Measurements from ENCODE around the gene PAMR1.
A peak's percentile ranks its signal among the peaks of the same experiment; 100 is the strongest.
"Not testable (repeated sequence)": the region's sequence is repeated elsewhere in the genome, so short reads cannot be mapped to it uniquely, and the experiment has no call there.

PAMR1 gene, protein sequence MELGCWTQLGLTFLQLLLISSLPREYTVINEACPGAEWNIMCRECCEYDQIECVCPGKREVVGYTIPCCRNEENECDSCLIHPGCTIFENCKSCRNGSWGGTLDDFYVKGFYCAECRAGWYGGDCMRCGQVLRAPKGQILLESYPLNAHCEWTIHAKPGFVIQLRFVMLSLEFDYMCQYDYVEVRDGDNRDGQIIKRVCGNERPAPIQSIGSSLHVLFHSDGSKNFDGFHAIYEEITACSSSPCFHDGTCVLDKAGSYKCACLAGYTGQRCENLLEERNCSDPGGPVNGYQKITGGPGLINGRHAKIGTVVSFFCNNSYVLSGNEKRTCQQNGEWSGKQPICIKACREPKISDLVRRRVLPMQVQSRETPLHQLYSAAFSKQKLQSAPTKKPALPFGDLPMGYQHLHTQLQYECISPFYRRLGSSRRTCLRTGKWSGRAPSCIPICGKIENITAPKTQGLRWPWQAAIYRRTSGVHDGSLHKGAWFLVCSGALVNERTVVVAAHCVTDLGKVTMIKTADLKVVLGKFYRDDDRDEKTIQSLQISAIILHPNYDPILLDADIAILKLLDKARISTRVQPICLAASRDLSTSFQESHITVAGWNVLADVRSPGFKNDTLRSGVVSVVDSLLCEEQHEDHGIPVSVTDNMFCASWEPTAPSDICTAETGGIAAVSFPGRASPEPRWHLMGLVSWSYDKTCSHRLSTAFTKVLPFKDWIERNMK

DNA sequence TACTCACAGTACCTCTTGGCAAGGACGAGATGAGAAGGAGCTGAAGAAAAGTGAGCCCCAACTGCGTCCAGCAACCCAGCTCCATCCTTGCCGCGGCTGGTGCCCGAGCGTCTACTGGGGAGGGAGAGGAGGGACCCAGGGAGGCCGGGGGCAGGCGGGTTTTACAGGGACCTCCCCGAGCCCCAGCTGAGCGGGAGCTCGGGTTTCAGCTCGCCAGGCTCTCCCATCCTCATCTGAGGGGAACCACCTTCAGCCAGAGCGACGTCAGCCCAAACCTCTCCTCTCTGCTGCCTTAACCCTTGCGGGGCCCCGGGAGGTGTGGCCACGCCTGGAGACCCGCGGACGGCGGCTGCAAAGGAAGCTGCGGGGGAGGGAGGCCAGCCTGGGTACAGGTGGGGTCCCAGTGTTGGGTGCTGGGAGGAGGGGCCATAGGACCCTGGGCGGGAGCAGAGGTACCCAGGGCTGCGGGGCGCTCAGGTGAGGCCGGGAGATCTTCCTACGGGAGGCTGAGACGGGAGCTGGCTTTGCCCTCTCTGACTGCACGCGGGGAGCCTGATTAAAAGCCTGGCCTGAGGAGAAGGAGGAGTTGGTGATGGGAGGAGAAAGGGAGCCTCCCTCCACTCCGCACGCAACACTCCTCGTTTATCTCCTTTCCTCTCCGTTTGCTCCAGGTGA, at the start of gene PAMR1:
TSS of gene PAMR1 (minus strand) at position 116 of the 675 bp plus-strand sequence. CDS start at position 85, 31 bp downstream.
- peak; percentile 33 to 77 for DNase-seq

DNA sequence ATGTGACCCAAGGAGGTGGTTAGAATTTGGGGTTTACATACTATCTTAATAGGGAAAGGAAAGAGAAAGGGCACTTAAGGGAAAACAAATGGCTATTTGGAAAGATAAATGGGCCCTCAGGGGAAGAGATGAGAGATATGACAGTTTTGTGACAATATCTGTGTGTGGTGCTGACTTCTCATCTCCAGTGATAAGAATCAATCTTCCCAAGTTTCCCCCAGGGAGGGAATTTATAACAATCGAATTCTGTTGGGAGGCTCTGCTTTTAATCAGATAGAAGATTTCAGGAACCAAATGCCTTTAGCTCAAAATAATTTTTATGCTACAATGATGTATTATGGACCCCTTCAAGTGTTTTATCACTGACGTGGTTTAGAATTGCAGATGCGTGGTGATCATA, 46.3 kb upstream of the PAMR1 start:
- DNase-seq, result no peak

DNA sequence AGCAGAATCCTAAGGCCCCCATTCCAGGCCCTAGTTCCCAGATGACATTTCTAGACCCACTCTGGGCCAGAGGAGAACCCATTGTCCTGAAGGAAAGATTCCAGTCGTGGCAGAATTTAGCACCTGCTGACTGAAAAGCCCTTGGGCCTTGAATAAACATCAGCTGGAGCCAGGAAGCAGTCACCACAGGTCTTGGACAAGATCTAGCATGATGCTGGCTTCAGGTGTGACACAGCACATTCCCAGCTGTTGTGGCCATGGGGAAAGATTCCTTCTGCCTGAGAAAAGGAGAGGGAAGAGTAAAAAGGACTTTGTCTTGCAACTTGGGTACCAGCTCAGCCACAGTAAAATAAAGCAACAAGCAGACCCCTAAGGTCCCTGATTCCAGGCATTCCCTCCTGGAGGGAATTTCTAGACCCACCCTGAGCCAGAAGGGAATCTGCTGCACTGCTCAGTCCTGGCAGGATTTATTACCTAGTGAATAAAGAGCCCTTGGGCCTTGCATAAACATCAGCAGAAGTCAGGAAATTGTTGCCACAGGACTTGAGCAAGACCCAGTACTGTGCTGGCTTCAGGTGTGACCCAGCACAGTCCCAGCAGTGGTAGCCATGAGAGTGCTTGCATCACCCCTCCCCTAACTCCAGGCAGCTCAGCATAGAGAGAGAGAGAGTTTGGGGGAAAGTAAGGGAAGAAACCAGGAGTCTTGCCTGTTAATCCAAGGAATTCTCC, 42.5 kb upstream of the PAMR1 start:
- no peak for DNase-seq

DNA sequence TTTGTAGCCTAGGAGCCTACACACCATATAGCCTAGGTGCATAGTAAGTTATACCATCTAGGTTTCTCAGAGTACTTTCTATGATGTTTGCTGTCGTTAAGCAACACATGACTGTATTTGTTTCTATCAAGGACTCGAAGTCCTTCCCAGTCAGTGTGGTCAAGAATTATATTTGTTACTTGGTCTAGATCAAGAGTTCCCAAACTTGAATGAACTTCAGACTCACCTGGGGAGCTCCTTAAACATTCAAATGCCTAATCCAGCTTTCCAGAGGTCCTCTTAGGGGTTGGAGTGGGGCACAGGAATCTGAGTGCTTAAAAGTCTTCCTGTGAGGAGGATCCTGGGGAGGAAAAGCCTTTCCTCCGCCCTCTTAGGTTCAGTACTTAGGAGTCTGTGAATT, 41.5 kb upstream of the PAMR1 start:
- DNase-seq, result no peak

DNA sequence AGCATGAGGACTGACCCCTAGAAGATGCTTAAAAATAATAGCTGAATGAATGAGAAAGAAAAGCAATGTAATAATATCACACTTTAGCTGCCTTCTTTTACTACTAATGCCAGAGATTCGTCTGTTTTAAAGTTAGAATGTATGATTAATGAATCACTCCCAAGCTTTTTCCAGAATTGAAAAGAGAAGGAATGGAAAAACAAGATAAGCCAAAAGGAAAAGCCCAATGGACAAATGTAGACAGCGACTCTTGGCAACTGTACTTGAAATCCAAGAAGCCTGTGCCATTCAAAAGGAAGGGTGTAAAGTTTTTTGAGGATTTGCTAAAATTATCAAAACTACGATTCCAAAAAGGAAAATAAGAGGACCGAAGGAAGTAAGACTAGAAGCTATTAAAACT, 40.8 kb upstream of the PAMR1 start:
- no peak for DNase-seq

DNA sequence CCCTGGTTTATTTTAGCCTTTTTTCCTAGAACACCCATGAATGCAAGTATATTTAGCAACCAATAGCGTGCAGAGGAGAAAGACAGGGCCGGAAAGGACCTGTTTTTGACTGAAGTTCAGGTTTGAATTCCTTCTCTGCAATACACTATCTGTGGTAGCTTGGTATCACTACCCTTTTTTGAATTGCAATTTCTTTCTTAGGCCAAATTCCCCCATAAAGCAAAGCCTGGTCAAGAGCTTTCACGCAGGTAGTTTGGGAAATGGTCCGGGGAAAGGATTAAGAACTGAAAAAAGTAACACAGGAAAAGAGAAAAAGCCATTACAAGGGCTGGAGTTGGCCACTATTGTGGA, 38.8 kb upstream of the PAMR1 start:
- DNase-seq, result no peak

DNA sequence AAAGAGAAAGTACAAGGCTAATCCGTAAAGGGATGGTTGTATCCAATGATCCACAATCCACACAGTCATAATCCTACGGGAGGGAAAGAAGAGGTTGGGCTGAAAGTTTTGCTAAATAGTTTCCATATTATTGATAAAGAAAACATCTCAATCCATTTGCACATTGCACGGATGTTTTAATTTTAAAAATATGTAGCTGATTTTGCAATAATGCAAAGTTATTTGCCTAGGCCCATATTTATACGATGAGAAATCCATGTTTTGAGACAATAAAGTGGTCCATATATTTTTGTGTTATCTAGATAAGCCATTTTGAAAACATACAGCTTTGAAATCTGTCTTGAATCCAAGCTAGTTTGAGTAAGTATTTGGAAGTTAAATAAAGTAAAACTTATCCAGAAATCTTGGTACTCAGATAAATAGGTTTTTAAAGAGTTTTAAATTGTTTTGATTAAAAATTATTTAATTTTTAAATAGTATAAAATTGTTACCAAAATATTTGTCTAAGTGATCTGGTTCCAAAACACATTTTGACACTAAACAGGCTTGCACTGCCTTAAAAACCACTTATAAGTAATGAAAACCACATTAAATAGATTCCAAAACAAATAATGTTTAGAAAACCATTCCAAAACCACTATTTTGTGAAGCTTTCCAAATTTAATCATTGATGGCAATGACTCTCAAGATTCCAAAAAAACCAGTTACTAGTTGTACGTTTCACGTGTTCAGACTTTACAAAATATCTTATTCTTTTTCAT, 38.2 kb upstream of the PAMR1 start:
- DNase-seq, result no peak

DNA sequence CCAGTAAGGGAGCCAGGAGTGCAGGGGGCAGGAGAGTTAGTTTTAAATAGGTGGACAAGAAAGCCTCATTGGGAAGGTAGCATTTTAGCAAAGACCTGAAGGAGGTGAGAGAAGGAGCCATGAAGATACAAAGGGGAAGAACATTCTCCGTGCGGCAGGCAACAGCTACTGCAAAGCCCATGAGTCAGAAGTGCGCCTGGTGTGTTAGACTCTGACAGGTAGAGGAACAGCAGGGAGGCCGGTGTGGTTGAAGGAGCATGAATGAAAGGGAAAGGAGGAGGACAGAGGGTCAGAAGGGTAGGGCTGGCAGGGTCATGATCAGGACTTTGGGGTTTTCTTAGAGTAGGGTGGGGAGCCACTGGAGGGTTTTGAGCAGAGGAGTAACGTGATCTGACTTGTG, 34.5 kb upstream of the PAMR1 start:
- DNase-seq, result no peak

DNA sequence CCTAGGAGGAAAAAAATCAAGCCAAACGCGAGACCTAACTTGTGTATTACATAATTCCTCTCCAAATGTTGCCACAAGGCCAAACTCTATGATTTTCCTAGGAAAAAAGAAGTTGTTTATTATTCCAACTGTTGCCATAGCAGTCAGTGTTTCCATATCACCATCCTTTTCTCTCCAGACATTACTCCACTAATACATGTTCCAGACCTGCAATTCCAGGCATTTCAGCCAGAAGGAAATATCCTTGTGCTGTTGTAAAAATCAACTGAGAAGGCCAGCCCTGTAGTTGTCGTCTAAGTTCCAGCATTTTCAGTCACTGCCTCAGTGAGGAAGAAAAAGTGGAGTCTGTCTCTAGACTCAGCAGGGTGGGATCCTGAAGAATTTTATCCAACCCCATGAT, 33.1 kb upstream of the PAMR1 start:
- no peak for DNase-seq

DNA sequence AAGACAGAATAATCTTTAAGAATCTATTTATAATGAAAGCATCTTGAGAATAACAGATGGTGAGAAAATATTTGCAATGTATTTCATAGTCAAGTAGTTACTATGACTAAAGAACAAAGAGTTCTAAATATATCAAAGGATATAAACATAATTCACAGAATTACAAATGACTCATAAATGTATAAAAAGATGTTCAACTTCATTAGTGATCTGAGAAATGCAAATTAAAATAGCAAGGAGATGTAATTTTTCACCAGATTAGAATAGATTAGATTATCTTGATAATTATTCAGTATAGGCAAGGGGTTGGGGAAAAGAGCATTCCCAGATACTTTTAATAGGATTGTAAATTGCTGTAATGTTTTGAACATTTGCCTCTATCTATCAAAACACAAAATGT, 30.1 kb upstream of the PAMR1 start:
- DNase-seq, result no peak

DNA sequence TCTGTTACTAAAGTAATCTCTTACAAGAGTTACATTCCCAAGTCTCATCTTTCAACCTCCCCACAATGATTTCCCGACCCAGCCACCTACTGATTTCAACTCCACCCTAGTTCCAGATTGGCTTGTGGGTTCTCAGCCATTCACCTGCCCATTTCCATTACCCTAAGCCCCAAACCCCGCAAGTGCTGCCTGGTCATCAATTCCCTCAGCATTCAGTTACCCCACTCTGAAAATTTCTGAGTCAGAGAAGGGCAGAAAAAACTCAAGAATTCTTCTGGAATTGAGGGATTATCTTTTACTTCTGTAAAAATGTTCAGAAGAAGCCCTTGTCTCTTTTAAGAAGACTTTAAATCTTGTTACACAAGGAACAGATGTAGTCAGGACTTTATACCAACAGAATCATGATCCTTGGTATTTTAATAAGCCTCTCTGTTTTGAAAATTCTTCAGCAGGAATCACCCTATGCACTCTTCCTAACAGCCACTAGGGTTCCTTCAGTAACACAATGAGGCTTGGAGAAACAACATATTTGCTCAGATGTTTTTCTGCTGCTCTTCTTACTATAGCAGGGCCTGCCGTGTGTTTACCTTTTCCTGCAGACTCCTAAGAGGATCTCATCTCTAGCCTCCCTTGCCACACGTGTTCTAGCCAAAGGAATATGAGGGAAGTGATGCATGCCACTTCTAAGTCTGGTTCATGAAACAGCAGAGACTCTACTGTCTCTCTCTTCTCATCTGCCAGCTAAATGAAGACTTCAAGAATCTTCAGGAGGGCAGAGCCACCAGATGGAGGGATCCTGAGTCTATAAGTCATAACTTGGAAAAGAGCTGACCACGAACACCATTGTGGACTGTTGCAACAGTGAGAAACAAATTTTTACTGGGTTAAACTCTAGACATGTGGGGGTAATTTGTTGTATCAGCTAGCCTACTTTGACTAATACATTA, 29.3 kb upstream of the PAMR1 start:
- DNase-seq, result peak in 1 of 2 experiments; percentile 8

DNA sequence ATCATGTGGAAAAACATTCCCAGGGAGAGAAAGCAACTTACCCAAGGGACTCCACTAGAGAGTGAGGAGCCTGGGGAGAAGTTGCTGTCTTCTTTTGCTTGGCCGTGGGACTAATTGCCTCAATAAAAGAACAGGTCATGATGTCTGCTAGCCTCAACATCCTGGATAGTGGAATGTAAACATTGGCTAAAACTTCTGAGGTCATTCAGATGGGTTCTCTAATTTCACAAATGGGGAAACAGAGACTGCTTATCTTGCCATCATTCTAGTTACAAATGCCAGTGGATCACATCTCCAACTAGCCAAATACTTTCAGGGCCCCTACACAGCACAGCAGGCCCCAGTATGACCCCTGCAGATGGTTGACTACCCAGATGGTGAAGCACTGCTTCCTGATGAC, 28.4 kb upstream of the PAMR1 start:
- no peak for DNase-seq

DNA sequence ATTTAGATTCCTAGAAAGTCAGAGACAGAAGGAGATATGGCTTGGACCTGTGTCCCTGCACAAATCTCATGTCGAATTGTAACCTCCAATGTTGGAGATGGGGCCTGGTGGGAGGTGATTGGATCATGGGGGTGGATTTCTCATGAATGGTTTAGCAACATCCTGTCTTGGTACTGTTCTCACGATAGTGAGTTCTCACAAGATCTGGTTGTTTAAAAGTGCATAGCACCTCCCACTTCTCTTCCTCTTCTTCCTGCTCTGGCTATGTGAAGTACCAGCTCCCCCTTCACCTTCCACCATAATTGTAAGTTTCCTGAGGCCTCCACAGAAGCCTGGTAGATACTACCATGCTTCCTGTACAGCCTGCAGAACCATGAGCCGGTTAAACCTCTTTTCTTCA, 27.6 kb upstream of the PAMR1 start:
- DNase-seq, result no peak

DNA sequence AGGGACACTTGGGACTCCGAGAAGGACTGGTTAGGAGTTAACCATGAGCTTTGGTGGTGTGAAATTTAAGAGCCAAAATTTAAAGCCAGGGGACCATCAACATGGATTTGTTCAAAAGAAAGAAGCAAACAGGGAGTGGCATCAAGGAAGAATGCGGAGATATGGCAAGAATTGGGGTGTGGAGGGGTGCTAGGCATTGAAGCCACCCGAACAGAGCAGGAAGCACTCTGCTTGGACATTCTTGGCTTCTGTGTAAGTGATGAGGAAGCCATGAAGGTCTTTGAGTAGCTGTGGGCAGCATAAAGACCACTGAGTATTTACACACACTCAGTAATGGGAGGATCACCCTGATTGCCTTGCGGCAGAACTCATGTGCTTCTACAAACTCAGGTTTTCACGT, 27.2 kb upstream of the PAMR1 start:
- DNase-seq, result no peak

DNA sequence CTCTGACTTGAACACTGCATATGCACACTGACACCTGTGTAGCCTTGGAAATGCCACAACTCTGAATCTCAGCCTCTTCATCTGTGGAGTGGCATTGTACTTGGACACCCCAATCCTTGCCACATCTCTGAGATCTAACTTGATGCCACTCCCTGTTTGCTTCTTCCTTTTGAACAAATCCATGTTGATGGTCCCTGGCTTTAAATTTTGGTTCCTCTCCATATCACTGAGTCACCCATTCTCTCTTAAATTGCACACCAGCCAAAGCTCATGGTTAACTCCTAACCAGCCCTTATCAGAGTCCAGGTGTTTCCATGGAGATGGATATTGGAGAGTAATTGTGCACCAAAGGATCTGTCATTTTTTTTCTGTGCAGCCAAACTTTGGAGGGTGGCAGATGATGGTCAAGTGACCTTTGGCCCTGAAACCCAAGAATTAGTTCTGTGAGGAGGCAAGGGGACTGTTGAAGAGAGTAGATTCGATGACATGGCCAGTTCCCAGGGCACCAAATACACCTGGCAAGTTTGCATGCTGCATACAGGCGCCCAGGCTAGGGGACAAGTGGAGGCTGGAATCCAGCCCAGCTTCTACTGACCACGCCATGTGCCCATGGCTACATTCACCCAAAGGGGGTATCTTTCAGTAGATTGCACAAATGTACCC, 25.1 kb upstream of the PAMR1 start:
- no peak for DNase-seq

DNA sequence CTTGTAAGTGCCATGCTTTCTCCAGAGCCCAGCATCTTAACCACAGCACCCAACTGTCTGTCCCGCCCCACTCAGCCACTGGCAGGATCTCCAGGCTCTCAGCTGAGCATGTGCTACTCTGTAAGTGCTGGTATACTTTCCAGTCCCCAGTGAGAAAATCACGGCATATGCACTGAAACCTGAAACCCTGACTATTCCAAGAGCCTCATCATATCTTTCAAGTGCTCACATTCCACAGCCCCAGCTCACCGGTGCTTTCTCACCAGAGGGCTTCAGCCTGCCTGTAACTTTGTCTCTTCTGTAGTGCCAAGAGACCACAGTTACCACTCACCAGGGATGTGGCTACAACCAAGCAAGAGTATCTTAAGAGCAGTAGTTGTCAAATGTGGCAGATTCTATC, 24.4 kb upstream of the PAMR1 start:
- no peak for DNase-seq

DNA sequence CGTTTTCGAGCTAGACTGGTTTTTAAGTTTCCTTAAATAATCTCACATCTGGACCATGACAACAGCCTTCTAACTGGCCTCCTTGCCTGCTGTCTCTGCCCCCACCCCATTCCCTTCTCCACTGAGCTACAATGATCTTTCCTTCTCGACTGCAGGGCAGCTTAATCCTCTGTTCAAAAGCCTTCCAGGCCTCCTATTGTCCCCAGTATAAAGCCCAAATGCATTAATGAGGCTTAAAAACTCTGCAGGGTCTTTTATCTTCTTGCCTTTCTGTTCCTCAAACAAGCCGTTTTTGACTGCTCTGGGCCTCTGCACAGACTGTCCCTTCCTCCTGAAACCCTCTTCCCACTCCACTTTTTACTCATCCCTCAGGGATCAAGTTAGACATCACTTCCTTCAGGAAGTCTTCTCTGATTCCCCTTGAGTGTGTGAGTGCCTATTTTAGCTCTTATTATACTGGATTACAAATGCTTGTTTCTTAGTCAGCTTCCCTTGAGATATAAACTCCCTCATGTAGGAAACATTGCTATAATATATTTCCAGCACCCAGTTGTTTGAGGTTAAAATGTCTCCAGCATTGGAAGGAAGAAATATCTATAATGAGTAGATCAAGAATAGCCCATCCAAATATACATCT, 23.6 kb upstream of the PAMR1 start:
- no peak for DNase-seq

DNA sequence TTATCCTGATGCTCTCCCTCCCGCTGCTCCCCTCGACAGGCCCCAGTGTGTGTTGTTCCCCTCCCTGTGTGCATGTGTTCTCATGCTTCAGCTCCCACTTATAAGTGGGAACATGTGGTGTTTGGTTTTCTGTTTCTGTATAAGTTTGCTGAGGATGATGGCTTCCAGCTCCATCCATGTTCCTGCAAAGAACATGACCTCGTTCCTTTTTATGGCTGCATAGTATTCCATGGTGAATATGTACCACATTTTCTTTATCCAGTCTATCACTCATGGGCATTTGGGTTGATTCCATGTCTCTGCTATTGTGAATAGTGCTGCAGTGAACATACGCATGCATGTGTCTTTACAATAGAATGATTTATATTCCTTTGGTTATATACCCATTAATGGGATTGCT, 22.6 kb upstream of the PAMR1 start:
- not testable (repeated sequence) for DNase-seq

DNA sequence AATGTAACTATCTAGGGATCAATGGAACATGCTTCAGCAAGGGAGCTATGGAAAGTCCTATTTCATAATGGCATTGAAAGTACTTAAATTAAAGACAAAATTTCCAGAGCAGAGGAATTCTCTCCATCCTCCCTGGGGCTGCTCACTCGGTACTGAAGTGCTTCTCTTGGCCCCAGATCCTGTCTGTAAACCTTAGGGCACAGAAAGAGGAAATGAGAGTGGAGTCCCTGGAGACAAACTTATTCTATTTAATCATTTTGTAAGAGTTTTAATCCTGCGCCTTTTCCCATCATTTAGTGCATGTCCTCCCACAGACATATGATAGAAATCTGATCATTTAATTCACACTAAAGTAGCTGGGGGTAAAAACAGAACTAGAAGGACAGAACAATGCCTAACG, 20.9 kb upstream of the PAMR1 start:
- DNase-seq, result no peak

DNA sequence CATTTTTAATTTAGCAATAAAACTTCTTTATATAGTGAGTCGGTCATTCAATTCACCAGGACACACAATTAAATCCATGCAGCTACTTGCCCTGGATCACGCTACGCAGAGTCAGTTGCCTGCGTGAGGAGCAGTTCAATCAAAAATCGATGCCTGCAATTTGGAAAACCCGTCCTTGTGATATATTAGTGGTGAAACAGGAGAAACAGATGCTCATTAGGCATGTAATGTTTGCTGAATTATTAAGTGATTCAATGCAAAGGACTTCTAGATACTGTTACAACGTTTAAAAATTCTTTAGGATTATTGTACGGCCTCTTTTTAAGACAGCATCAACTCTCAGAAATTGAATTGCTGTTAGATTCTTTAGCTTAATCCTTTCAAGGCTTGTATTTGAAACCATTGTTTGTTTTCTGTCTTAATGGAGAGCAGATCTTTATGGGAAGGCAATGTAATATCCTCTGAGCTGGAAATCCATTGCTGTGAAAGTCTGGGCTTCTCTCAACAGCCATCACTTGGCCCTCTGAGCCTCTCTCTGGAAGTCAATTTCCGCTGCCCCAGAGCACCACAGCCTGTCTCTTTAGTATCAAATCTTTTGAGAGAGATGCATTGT, 20.1 kb upstream of the PAMR1 start:
- DNase-seq, result no peak
